Glutamatergic neuron (in vitro differentiated cells): ENCODE data around the gene KAT5. TPM values are rescaled to one million over a fixed set of nuclear protein-coding genes. Genes with fewer than 3 reads are reported as not detected.

Experiments used
- DNase-seq: peaks from one replicate; pipeline ENCODE4 v3.0.0; 2022
- H3K27ac Mint-ChIP-seq: one replicate; pipeline ENCODE4 v1.8.0; 2020; ENCODE audit warnings: mild to moderate bottlenecking, mixed read lengths, inconsistent platforms; ENCODE audit not compliant: unreplicated experiment
- H3K27me3 Mint-ChIP-seq: one replicate; pipeline ENCODE4 v1.8.0; 2020; ENCODE audit warnings: mild to moderate bottlenecking, moderate library complexity, mixed read lengths, inconsistent platforms; ENCODE audit not compliant: unreplicated experiment
- H3K36me3 Mint-ChIP-seq: one replicate; pipeline ENCODE4 v1.8.0; 2020; ENCODE audit warnings: mild to moderate bottlenecking, mixed read lengths, inconsistent platforms; ENCODE audit not compliant: unreplicated experiment
- H3K4me1 Mint-ChIP-seq: one replicate; pipeline ENCODE4 v1.8.0; 2020; ENCODE audit warnings: mild to moderate bottlenecking, low read depth, mixed read lengths, inconsistent platforms; ENCODE audit not compliant: unreplicated experiment
- H3K4me3 Mint-ChIP-seq: one replicate; pipeline ENCODE4 v1.8.0; 2020; ENCODE audit warnings: mild to moderate bottlenecking, mixed read lengths, inconsistent platforms; ENCODE audit not compliant: unreplicated experiment
- H3K9me3 Mint-ChIP-seq: one replicate; pipeline ENCODE4 v1.8.0; 2020; ENCODE audit warnings: mild to moderate bottlenecking, moderate library complexity, mixed read lengths, inconsistent platforms; ENCODE audit not compliant: unreplicated experiment
- total RNA-seq: library from RNA; stranded (reverse); fragmentation: NEBNext Ultra II Directional; extraction: Animal tissue kit (Norgen Biotek cat#: 25700); gene quantifications from one replicate; pipeline ENCODE4 v1.2.1, GENCODE V29; 2021; ENCODE audit not compliant: unreplicated experiment
- TF ChIP-seq, protein P1 (sequence below): fragments of 200-600 bp; sonication (generic); IDR thresholded peaks from one replicate; pipeline ENCODE4 v1.5.0; 2021; ENCODE audit not compliant: partially characterized antibody, unreplicated experiment

The KAT5 gene
- total RNA-seq, 1 donor from 2014 or later: 71.3 TPM

DNA sequence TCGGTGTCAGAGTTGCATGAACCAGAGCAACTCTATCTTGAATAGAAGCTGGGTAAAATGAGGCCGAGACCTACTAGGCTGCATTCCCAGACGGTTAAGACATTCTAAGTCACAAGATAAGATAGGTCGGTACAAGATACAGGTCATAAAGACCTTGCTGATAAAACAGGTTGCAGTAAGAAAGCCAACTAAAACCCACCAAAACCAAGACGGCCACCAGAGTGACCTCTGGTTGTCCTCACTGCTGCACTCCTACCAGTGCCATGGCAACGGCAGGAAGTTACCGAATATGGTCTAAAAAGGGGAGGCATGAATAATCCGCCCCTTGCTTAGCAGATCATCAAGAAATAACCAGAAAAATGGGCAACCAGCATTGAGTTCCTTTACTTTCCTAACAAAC lies 2.4 kb upstream of the KAT5 start:
- Mint-ChIP-seq H3K9me3 (peaks cover 15% of the 10 kb centered on the region), H3K36me3 (no peaks in the 10 kb centered on the region), H3K4me3 (no peak overlapping the region), H3K4me1 (peaks cover 20% of the 10 kb centered on the region), H3K27ac (no peak overlapping the region), H3K27me3 (peaks cover 7% of the 10 kb centered on the region)
- no peak for DNase-seq
- TF ChIP-seq, protein P1, sequence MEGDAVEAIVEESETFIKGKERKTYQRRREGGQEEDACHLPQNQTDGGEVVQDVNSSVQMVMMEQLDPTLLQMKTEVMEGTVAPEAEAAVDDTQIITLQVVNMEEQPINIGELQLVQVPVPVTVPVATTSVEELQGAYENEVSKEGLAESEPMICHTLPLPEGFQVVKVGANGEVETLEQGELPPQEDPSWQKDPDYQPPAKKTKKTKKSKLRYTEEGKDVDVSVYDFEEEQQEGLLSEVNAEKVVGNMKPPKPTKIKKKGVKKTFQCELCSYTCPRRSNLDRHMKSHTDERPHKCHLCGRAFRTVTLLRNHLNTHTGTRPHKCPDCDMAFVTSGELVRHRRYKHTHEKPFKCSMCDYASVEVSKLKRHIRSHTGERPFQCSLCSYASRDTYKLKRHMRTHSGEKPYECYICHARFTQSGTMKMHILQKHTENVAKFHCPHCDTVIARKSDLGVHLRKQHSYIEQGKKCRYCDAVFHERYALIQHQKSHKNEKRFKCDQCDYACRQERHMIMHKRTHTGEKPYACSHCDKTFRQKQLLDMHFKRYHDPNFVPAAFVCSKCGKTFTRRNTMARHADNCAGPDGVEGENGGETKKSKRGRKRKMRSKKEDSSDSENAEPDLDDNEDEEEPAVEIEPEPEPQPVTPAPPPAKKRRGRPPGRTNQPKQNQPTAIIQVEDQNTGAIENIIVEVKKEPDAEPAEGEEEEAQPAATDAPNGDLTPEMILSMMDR: no peak

DNA sequence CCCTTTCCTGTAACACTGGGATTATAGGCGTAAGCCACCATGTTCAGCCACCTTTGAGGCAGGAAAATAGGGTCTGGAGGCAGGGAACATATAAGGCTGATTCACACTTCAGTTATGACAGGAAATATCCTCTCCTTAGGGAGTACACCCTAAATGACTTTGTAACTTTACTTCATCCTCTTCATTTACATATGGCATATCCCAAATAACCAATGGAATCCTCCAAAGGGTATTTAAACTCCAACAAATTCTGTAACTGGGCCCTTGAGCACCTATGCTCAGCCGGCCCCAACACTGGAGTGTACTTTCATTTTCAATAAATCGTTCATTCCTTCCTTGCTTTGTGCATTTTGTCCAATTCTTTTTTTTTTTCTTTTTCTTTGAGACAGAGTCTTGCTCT lies 1.6 kb upstream of the KAT5 start:
- peak overlapping the region; percentile 63 for H3K4me3 Mint-ChIP-seq
- H3K4me1 Mint-ChIP-seq: peaks cover 19% of the 10 kb centered on the region

GRCh38 chr11:65712633-65713076 lies 603 bp downstream of the KAT5 start:
- peak overlapping the region; percentile 98 for H3K27ac Mint-ChIP-seq
- TF ChIP-seq, protein P1: no peak

More for the DNA sequence above, 1.6 kb upstream of the KAT5 start:
- Mint-ChIP-seq H3K27me3 (peaks cover 7% of the 10 kb centered on the region), H3K9me3 (peaks cover 17% of the 10 kb centered on the region), H3K36me3 (no peaks in the 10 kb centered on the region), H3K27ac (no peak overlapping the region)
- DNase-seq: no peak
- TF ChIP-seq, protein P1: no peak

GRCh38 chr11:65713212-65713969 lies 1.3 kb downstream of the KAT5 start:
- H3K27me3 Mint-ChIP-seq: peaks cover 5% of the 10 kb centered on the region
- H3K4me1 Mint-ChIP-seq: peaks cover 2% of the 10 kb centered on the region

More at GRCh38 chr11:65712633-65713076, 603 bp downstream of the KAT5 start:
- Mint-ChIP-seq H3K27me3 (peaks cover 5% of the 10 kb centered on the region), H3K36me3 (no peaks in the 10 kb centered on the region), H3K9me3 (peaks cover 13% of the 10 kb centered on the region), H3K4me1 (peaks cover 3% of the 10 kb centered on the region), H3K4me3 (peak overlapping the region; percentile 92)
- DNase-seq: no peak

DNA sequence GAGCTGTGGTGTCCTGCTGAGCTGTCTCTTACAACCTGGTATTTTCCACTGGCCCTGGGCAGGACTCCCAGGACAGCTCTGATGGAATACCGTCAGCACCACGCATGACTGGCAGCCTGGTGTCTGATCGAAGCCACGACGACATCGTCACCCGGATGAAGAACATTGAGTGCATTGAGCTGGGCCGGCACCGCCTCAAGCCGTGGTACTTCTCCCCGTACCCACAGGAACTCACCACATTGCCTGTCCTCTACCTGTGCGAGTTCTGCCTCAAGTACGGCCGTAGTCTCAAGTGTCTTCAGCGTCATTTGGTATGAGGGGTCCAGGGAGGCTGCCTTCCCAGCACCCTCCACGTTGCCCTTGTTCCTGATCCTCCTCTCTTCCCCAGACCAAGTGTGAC lies 2.4 kb downstream of the KAT5 start:
- Mint-ChIP-seq H3K36me3 (no peaks in the 10 kb centered on the region), H3K4me3 (peak overlapping the region; percentile 36), H3K4me1 (peaks cover 5% of the 10 kb centered on the region), H3K27ac (no peak overlapping the region), H3K27me3 (peaks cover 5% of the 10 kb centered on the region), H3K9me3 (peaks cover 14% of the 10 kb centered on the region)
- TF ChIP-seq, protein P1: no peak
- no peak for DNase-seq

More at GRCh38 chr11:65713212-65713969, 1.3 kb downstream of the KAT5 start:
- DNase-seq: no peak
- H3K9me3 Mint-ChIP-seq: peaks cover 13% of the 10 kb centered on the region
- peak overlapping the region; percentile 92 for H3K4me3 Mint-ChIP-seq
- H3K27ac Mint-ChIP-seq: no peak overlapping the region
- H3K36me3 Mint-ChIP-seq: no peaks in the 10 kb centered on the region
- TF ChIP-seq, protein P1: no peak
